ENCODE data around the gene PP2D1.
"Not testable (repeated sequence)": the region's sequence is repeated elsewhere in the genome, so short reads cannot be mapped to it uniquely, and the experiment has no call there.

Gene PP2D1

DNA sequence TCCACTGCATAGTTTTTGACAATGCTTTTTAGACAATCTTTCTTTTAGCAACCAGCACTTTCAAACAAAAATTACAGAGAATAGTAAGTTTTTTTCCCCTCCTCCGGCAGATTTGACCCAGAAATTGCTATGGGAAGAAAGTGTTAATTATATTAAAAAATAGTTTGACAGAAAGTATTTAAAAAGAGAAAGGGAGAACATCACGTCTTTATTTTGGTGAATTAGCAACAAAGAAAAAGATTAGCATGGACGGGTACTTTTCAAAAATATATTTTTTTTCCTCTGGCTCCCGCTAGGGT, 27.4 kb upstream of the PP2D1 start:
- H3K36me3 ChIP-seq (ENCODE audit: control insufficient read depth, insufficient read depth, low read length) = no peaks in the 10 kb centered on the region
- no peaks in the 10 kb centered on the region for H3K27me3 ChIP-seq (replicated peaks; ENCODE audit: control insufficient read depth, insufficient read depth, low read length)
- no peak for DNase-seq (ENCODE audit: extremely low read depth, insufficient read length)
- TF ChIP-seq, protein P1, sequence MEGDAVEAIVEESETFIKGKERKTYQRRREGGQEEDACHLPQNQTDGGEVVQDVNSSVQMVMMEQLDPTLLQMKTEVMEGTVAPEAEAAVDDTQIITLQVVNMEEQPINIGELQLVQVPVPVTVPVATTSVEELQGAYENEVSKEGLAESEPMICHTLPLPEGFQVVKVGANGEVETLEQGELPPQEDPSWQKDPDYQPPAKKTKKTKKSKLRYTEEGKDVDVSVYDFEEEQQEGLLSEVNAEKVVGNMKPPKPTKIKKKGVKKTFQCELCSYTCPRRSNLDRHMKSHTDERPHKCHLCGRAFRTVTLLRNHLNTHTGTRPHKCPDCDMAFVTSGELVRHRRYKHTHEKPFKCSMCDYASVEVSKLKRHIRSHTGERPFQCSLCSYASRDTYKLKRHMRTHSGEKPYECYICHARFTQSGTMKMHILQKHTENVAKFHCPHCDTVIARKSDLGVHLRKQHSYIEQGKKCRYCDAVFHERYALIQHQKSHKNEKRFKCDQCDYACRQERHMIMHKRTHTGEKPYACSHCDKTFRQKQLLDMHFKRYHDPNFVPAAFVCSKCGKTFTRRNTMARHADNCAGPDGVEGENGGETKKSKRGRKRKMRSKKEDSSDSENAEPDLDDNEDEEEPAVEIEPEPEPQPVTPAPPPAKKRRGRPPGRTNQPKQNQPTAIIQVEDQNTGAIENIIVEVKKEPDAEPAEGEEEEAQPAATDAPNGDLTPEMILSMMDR (IDR thresholded peaks at IDR 0.05; ENCODE audit: insufficient read depth, low read length, poor library complexity, severe bottlenecking) = no peak
- peak overlapping the region; percentile 79 for H3K4me3 ChIP-seq (replicated peaks; ENCODE audit: low read depth, low read length)

DNA sequence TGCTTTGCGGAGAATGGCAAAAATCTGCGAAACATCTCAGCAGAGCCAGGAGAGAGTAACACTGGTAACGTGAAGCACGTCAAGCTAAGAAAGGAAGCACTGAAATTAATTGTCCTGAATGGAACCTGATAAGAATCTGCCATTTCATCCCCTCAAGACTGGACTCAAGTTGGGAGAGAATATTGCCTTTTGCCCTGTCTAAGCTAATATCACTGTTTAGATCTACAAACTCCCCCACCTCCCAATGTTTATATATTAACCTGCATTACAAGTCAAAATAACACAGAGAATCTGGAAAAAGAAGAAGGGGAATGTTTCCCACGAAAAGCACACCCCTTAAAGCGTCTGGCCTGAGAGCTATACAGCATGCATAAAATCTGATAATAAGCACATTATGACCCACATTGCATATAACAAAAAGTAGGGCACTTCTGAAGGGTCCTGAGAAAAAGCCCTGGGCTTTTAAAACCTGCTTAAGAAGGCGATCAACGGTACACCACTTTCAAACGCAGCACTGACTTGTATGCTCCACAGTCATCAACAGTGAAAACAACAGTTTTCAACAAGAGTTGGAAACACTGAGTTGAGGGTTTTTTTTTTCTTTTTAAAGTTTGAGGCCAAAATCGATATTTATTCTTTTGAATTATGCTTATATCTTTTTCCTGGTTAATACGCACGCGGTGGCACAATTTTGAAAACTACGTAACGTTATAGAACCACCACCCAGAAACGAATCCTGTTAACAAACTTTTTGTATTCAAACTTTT, 26.8 kb upstream of the PP2D1 start:
- H3K4me3 ChIP-seq (replicated peaks; ENCODE audit: low read depth, low read length) = peak overlapping the region; percentile 79
- no peaks in the 10 kb centered on the region for H3K27me3 ChIP-seq (replicated peaks; ENCODE audit: control insufficient read depth, insufficient read depth, low read length)
- DNase-seq (ENCODE audit: extremely low read depth, insufficient read length) = no peak
- H3K36me3 ChIP-seq (ENCODE audit: control insufficient read depth, insufficient read depth, low read length) = no peaks in the 10 kb centered on the region
- TF ChIP-seq, protein P1 (IDR thresholded peaks at IDR 0.05; ENCODE audit: insufficient read depth, low read length, poor library complexity, severe bottlenecking) = no peak

- TF ChIP-seq, protein P1 (IDR thresholded peaks at IDR 0.05; ENCODE audit: insufficient read depth, low read length, poor library complexity, severe bottlenecking) = no peak
- no peak for DNase-seq (ENCODE audit: extremely low read depth, insufficient read length)
- H3K27me3 ChIP-seq (replicated peaks; ENCODE audit: control insufficient read depth, insufficient read depth, low read length) = no peaks in the 10 kb centered on the region
- no peak overlapping the region for H3K4me3 ChIP-seq (replicated peaks; ENCODE audit: low read depth, low read length)
- no peaks in the 10 kb centered on the region for H3K36me3 ChIP-seq (ENCODE audit: control insufficient read depth, insufficient read depth, low read length)
Observed at GRCh38 chr3:20037255-20037996, 25.4 kb upstream of the PP2D1 start.

DNA sequence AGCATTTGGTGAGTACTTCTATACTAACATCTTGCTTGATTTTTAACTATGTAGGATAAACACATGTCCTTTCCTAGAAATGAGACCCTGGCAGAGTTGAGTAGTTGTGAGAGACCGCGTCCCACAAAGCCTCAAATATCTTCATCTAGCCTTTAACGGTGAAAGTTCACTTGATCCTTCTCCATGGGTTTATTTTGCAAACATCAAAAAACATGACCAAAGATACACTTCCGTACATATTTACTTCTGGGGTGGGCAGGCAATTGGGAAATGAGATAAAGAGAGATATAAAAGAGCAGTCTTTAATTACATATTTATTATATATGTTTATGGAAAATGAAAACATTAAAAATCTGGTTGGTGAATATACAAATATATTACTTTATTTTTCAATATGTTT, 23.0 kb upstream of the PP2D1 start:
- no peaks in the 10 kb centered on the region for H3K36me3 ChIP-seq (ENCODE audit: control insufficient read depth, insufficient read depth, low read length)
- DNase-seq (ENCODE audit: extremely low read depth, insufficient read length) = no peak
- TF ChIP-seq, protein P1 (IDR thresholded peaks at IDR 0.05; ENCODE audit: insufficient read depth, low read length, poor library complexity, severe bottlenecking) = no peak
- H3K4me3 ChIP-seq (replicated peaks; ENCODE audit: low read depth, low read length) = no peak overlapping the region
- no peaks in the 10 kb centered on the region for H3K27me3 ChIP-seq (replicated peaks; ENCODE audit: control insufficient read depth, insufficient read depth, low read length)

DNA sequence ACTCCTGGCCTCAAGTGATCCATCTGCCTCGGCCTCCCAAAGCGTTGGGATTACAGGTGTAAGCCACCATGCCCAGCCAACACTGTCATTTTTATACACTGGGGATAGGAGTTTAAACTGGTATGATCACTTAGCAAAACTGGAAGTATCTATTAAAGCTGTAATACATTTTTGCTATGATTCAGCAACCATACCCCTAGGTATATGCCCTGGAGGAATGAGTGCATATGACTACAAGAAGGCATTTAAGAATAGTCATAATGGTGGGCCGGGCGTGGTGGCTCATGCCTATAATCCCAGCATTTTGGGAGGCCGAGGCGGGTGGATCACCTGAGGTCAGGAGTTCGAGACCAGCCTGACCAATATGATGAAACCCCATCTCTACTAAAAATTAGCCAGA, 19.9 kb upstream of the PP2D1 start:
- H3K4me3 ChIP-seq (replicated peaks; ENCODE audit: low read depth, low read length); H3K36me3 ChIP-seq (ENCODE audit: control insufficient read depth, insufficient read depth, low read length); H3K27me3 ChIP-seq (replicated peaks; ENCODE audit: control insufficient read depth, insufficient read depth, low read length); DNase-seq (ENCODE audit: extremely low read depth, insufficient read length): not testable (repeated sequence)

DNA sequence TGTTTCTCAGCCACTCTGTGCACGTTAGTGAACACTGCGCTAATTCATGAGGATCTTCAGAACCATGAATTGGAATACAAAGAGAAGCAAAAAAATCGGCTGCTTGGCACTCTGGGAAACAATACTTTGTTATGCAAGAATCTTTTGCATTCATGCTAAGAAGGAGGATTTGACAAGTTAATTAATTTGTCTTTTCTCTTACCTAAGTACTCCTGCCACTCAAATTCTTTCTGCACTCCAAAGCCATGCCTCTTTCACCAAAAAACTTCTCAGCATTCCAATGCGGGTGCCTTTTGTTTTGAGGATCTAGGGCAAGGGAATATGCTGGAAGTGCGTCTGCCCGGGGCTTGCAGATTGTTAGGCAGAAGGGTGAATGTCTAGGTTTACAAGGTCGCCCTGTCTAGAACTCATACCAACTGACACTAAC, 16.9 kb upstream of the PP2D1 start:
- Histone ChIP-seq H3K27me3 (replicated peaks; ENCODE audit: control insufficient read depth, insufficient read depth, low read length) (no peaks in the 10 kb centered on the region), H3K4me3 (replicated peaks; ENCODE audit: low read depth, low read length) (no peak overlapping the region), H3K36me3 (ENCODE audit: control insufficient read depth, insufficient read depth, low read length) (no peaks in the 10 kb centered on the region)
- TF ChIP-seq, protein P1 (IDR thresholded peaks at IDR 0.05; ENCODE audit: insufficient read depth, low read length, poor library complexity, severe bottlenecking) = no peak
- no peak for DNase-seq (ENCODE audit: extremely low read depth, insufficient read length)

Data from GM06990 (cell line).